Esophagus squamous epithelium (tissue), 5 donors: ENCODE results near the gene EFCAB6. TPM values are rescaled to one million over a fixed set of nuclear protein-coding genes. Genes with fewer than 3 reads are reported as not detected.

ENCODE experiments used
- DNase-seq: peaks from one replicate; lab custom pipeline; 2025; lab: John Stamatoyannopoulos, UW
- H3K27ac ChIP-seq, 4 donors: fragments of 200-600 bp; sonication (generic); one replicate each; pipeline ENCODE4 v1.5.1; 2016 to 2019; ENCODE audit warnings: mild to moderate bottlenecking in 1 of 4
- H3K27me3 ChIP-seq, 4 donors: fragments of 200-600 bp; sonication (generic); 1 replicate in 3 of 4; 2 replicates in 1 of 4; pipeline versions ENCODE4 v1.5.1 to v1.6.0; 2017 to 2021; ENCODE audit warnings: antibody characterized with exemption in 1 of 4
- H3K36me3 ChIP-seq, 3 donors: fragments of 200-600 bp; sonication (generic); one replicate each; pipeline ENCODE4 v1.5.1; 2016 to 2019
- H3K4me1 ChIP-seq, 3 donors: fragments of 200-600 bp; sonication (generic); one replicate each; pipeline ENCODE4 v1.5.1; 2017 to 2019
- H3K4me3 ChIP-seq, 4 donors: fragments of 200-600 bp; sonication (generic); 1 replicate in 3 of 4; 2 replicates in 1 of 4; pipeline ENCODE4 v1.5.1; 2016 to 2019; ENCODE audit warnings: mild to moderate bottlenecking in 2 of 4, moderate library complexity in 1 of 4
- H3K9me3 ChIP-seq, 3 donors: fragments of 200-600 bp; sonication (generic); one replicate each; pipeline ENCODE4 v1.5.1; 2016 to 2019
- POLR2A ChIP-seq, 4 donors: fragments of 450-650 bp; IDR thresholded peaks; one replicate each; pipeline ENCODE4 v1.6.1; 2017; ENCODE audit warnings: antibody characterized with exemption in 4 of 4, mild to moderate bottlenecking in 4 of 4, moderate library complexity in 3 of 4
- WGBS, 2 donors: methylation state at CpG; one replicate each; pipeline ENCODE4 v1.1.5; 2018; 5-methylcytosine and 5-hydroxymethylcytosine counted together
- intact Hi-C: fragments of 100-400 bp; cut with DNase I; formaldehyde crosslinking; loops from one replicate; pipeline ENCODE4 v1.15.0; 2022
- total RNA-seq, 4 donors: library from RNA; depleted of rRNA; stranded (reverse); fragments of >200 nt; gene quantifications; one replicate each; pipeline ENCODE4 v1.1.0, GENCODE V29; 2016
- TF ChIP-seq, protein P1 (sequence below), 6 experiments: fragments of 450-650 bp in 4 of 6; fragments of 200-600 bp in 2 of 6; sonication (generic) in 2 of 6; IDR thresholded peaks; one replicate each; pipeline ENCODE4 v1.5.1; 2016 to 2019; ENCODE audit warnings: antibody characterized with exemption in 6 of 6, mild to moderate bottlenecking in 4 of 6, moderate library complexity in 4 of 6
- donor health status: DM: yes; HTN: yes; CAD: no.

EFCAB6 gene
- total RNA-seq, 4 donors from 2014 or later = 0.22 to 1.5 (median 0.90) TPM

DNA sequence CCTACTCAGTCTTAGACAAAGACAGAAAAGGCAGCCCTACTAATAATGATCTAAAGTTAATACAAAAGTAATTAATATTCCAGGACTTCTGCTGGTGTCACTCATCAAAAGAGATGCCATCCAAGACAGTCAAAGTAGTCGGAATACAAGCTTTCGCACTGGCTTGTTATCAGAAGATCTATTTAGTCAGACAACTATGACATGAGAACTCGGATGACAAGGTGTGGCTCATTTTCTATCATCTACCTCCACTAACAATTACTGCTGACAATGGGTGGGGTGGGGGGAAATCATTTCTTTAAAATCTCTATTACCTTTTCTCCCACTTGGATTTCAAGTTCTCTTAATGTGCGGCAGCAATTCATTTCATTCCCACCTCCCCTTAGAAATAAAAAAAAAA is 56.7 kb downstream of the EFCAB6 start:
- Histone ChIP-seq H3K4me1 (no peaks in the 10 kb centered on the region), H3K27ac (no peak overlapping the region), H3K4me3 (no peak overlapping the region), H3K36me3 (no peaks in the 10 kb centered on the region), H3K9me3 (no peaks in the 10 kb centered on the region), H3K27me3 (no peaks in the 10 kb centered on the region)
- WGBS, 2 donors = 84 to 87% methylated on average over 4 of the region's 4 CpGs
- TF ChIP-seq POLR2A (IDR thresholded peaks at IDR 0.05) = no peak
- TF ChIP-seq, protein P1, sequence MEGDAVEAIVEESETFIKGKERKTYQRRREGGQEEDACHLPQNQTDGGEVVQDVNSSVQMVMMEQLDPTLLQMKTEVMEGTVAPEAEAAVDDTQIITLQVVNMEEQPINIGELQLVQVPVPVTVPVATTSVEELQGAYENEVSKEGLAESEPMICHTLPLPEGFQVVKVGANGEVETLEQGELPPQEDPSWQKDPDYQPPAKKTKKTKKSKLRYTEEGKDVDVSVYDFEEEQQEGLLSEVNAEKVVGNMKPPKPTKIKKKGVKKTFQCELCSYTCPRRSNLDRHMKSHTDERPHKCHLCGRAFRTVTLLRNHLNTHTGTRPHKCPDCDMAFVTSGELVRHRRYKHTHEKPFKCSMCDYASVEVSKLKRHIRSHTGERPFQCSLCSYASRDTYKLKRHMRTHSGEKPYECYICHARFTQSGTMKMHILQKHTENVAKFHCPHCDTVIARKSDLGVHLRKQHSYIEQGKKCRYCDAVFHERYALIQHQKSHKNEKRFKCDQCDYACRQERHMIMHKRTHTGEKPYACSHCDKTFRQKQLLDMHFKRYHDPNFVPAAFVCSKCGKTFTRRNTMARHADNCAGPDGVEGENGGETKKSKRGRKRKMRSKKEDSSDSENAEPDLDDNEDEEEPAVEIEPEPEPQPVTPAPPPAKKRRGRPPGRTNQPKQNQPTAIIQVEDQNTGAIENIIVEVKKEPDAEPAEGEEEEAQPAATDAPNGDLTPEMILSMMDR (IDR thresholded peaks at IDR 0.05) = no peak
- intact Hi-C loops = no loop called here
- DNase-seq = no peak

DNA sequence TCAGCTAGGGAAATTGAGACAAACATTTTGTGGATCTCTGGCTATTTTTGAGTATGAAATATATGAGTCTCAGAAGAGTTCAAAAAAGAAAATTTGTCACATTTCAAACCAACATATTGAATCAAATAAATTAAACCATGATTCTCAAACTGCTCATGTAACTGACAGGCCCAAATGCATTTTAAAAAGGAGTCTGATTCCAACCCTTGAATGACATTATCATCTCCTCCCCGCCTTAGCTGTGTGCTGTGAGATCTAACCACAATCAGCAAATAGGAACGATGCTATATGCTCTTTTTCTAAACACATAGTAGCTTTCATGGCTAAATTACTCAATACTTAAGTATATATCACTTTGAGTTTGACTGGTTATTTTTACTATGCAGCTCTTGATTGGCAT is 57.1 kb downstream of the EFCAB6 start:
- H3K9me3 ChIP-seq = no peaks in the 10 kb centered on the region
- WGBS, 2 donors = 68 to 77% methylated on average over 2 of the region's 2 CpGs
- no peak for TF ChIP-seq POLR2A (IDR thresholded peaks at IDR 0.05)
- TF ChIP-seq, protein P1 (IDR thresholded peaks at IDR 0.05) = no peak
- H3K27ac ChIP-seq = no peak overlapping the region
- no peaks in the 10 kb centered on the region for H3K4me1 ChIP-seq
- no peak for DNase-seq
- H3K27me3 ChIP-seq = peaks cover 0 to 1% (median 0%) of the 10 kb centered on the region in 4 donors
- intact Hi-C loops = no loop called here
- no peaks in the 10 kb centered on the region for H3K36me3 ChIP-seq
- H3K4me3 ChIP-seq = no peak overlapping the region

DNA sequence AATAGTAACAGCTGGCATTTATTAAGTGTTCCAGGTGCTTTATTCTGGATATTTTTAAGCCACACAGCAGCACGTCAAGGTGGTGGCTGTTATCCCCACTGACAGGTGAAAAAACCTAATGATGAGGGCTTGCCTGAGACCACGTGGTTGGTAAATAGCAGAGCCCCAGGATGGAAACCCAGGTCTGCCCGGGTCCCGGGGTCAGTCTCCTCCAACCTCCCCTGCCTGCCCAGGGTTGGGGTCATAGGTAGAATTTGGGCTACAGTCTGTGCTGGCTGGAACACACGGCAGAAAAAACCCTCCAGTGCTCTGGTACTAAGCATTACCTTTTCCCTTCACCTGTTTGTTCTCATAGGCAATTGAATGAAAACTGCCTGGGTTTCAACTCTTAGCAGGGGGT is 57.9 kb downstream of the EFCAB6 start:
- no peaks in the 10 kb centered on the region for H3K9me3 ChIP-seq
- H3K4me1 ChIP-seq = no peaks in the 10 kb centered on the region
- H3K27ac ChIP-seq = no peak overlapping the region
- intact Hi-C loops = no loop called here
- peaks cover 0 to 10% (median 0%) of the 10 kb centered on the region in 4 donors for H3K27me3 ChIP-seq
- DNase-seq = no peak
- H3K36me3 ChIP-seq = no peaks in the 10 kb centered on the region
- no peak overlapping the region for H3K4me3 ChIP-seq
- TF ChIP-seq, protein P1 (IDR thresholded peaks at IDR 0.05) = no peak
- no peak for TF ChIP-seq POLR2A (IDR thresholded peaks at IDR 0.05)
- 63 to 70% methylated on average over 1 to 5 of the region's 5 CpGs for WGBS, 2 donors

DNA sequence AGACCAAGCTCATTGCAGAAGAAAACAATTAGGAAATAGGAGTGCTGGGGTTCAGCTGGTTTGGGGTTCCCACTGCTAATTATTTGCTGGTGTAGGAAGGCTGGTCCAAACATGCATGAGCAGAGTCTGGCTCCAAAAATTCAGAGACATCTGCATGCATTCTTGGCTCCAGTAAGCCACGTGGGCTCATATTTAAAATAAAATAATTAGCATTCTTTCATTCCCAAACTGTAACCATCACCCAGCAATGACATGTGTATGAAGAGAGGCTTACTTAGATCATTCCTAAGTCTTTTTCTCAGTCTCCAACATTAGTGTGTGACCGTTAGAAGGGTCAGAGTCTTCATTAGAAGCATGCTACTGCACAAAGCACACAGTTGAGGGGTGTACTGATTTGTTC is 58.4 kb downstream of the EFCAB6 start:
- no peak overlapping the region for H3K27ac ChIP-seq
- TF ChIP-seq, protein P1 (IDR thresholded peaks at IDR 0.05) = no peak
- TF ChIP-seq POLR2A (IDR thresholded peaks at IDR 0.05) = no peak
- WGBS, 2 donors = 40 to 43% methylated on average over 2 of the region's 2 CpGs
- no peaks in the 10 kb centered on the region for H3K4me1 ChIP-seq
- H3K9me3 ChIP-seq = no peaks in the 10 kb centered on the region
- DNase-seq = no peak
- intact Hi-C loops = no loop called here
- no peak overlapping the region for H3K4me3 ChIP-seq
- no peaks in the 10 kb centered on the region for H3K36me3 ChIP-seq
- peaks cover 0 to 12% (median 0%) of the 10 kb centered on the region in 4 donors for H3K27me3 ChIP-seq

DNA sequence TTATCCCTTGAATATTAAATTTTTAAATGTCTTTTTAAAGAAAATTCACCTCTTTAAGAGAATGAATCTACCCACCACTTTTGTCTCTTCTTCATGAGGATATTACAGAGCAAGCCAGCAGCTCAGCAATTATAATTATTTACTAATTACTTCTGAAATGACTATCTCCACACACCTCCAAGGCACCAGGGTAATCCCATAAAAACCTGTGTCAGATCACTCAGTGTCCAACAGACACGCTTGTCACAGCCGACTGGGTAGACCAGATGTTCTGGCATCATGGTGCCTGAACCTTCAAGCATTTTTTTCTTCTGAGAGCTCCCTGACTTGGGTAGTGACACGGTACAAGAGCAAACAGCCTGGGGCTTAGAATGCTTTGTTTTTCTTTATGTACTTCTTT is 61.4 kb downstream of the EFCAB6 start:
- intact Hi-C loops = no loop called here
- DNase-seq = no peak
- no peak for TF ChIP-seq POLR2A (IDR thresholded peaks at IDR 0.05)
- TF ChIP-seq, protein P1 (IDR thresholded peaks at IDR 0.05) = no peak
- Histone ChIP-seq H3K4me1 (no peaks in the 10 kb centered on the region), H3K9me3 (no peaks in the 10 kb centered on the region), H3K27me3 (peaks cover 0 to 13% (median 0%) of the 10 kb centered on the region in 4 donors), H3K36me3 (no peaks in the 10 kb centered on the region), H3K27ac (no peak overlapping the region), H3K4me3 (no peak overlapping the region)
- WGBS, 2 donors = 46 to 71% methylated on average over 3 of the region's 3 CpGs
